ENCODE results near the gene HOXB5.
A peak's percentile ranks its signal among the peaks of the same experiment; 100 is the strongest.

The HOXB5 gene

DNA sequence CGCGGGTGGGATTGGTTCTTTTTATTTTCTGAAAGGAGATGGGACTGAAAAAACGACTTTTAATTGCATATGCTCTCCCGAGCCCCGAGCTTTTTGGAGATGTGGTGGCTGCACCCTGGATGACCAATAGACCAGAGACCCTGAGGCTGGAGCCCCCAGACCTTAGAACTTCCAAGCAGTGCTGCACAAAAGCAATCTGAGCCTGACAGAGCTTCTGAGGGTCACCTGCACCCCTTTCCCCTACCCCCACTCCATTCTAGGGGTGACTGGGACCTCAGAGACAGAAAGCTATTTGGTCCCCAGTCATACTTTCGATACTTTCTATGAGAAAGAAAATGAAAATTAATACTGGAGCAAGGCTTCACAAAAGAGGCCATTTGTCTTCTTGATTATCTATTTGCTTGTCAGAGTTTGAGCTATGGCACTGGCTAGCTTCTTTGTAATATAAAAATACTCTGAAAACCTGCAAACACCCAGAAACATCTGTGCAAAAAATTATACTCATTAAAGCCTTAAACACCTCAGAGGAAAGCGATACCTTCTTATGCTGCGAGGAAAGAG, 19.0 kb downstream of the HOXB5 start:
- H4K12ac ChIP-seq (ENCODE audit: low read depth, low read length) = no peak overlapping the region
- no peak overlapping the region for H4K91ac ChIP-seq (ENCODE audit: low read depth, low read length)
- H3K9me3 ChIP-seq (ENCODE audit: insufficient read depth, low read depth, low read length) = no peaks in the 10 kb centered on the region
- no peak overlapping the region for H2BK12ac ChIP-seq (ENCODE audit: low read length)
- peaks cover 8% of the 10 kb centered on the region for H3K79me2 ChIP-seq (ENCODE audit: control insufficient read depth, insufficient read depth, low read length, poor library complexity)
- H2AFZ ChIP-seq (ENCODE audit: insufficient read depth, low read length, poor library complexity) = no peak overlapping the region
- no peak overlapping the region for H4K8ac ChIP-seq (ENCODE audit: low read depth, low read length)
- H3K79me1 ChIP-seq (ENCODE audit: low read length) = peaks cover 28% of the 10 kb centered on the region
- no peak overlapping the region for H2BK120ac ChIP-seq (ENCODE audit: insufficient read depth, low read length, poor library complexity)
- H3K14ac ChIP-seq (ENCODE audit: low read length) = no peak overlapping the region
- H3K23ac ChIP-seq (ENCODE audit: low read length) = no peak overlapping the region
- H3K4me1 ChIP-seq (ENCODE audit: control insufficient read depth in 1 of 2, insufficient read depth in 2 of 2, low read length in 2 of 2) = peaks cover 34 to 53% of the 10 kb centered on the region in 2 experiments
- no peak overlapping the region for H3K4me3 ChIP-seq (ENCODE audit: low read depth, low read length)
- no peak overlapping the region for H3K4me2 ChIP-seq (ENCODE audit: low read length)
- DNase-seq = no peak
- no CpG with 5 or more reads among the region's 8 CpGs for WGBS (ENCODE audit: extremely low coverage, insufficient coverage, insufficient read length)
- H3K18ac ChIP-seq (ENCODE audit: low read length) = no peak overlapping the region
- H2BK5ac ChIP-seq (ENCODE audit: low read depth, low read length, poor library complexity) = no peak overlapping the region
- H3K27ac ChIP-seq (ENCODE audit: low read depth, low read length) = no peak overlapping the region
- peaks cover 5 to 6% of the 10 kb centered on the region in 2 experiments for H3K36me3 ChIP-seq (ENCODE audit: control insufficient read depth in 1 of 2, insufficient read depth in 2 of 2, low read length in 2 of 2)
- H3K27me3 ChIP-seq (ENCODE audit: insufficient read depth, low read length) = no peaks in the 10 kb centered on the region
- no peak overlapping the region for H3K4ac ChIP-seq (ENCODE audit: low read depth, low read length)
- H3K9ac ChIP-seq (ENCODE audit: low read length) = no peak overlapping the region
- H2AK5ac ChIP-seq (ENCODE audit: low read length) = no peak overlapping the region

DNA sequence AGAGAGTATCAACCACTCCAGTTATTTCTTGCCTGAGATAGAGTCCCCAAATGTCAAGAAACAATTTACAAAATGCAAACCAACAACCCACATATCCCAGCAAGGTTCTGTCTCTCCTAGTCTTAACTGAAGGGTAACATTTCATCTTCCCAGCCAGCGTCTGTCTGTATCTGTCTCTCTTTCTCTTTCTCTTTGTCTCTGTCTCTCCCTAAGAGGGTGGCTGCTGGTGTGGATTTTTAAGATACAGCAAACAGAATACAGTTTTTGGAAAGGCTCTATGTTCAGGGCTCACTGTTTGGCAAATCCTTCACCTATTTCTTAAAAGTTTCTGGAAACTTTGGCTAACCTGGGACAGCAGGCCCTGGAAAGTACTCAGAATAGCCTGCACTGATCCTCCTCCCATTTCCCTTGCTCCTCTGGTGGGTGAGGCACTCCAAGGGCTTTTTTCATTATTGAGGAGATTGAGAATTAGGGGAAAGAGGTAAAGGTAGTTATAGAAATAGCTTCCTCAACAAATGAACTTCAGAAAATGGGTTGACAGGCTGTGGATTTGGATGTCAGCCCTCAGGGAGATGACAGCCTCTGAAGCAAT, 21.7 kb downstream of the HOXB5 start:
- Histone ChIP-seq H2BK5ac (ENCODE audit: low read depth, low read length, poor library complexity) (no peak overlapping the region), H3K27me3 (ENCODE audit: insufficient read depth, low read length) (peaks cover 2% of the 10 kb centered on the region), H4K8ac (ENCODE audit: low read depth, low read length) (no peak overlapping the region), H3K4me2 (ENCODE audit: low read length) (no peak overlapping the region), H3K36me3 (ENCODE audit: control insufficient read depth in 1 of 2, insufficient read depth in 2 of 2, low read length in 2 of 2) (peaks cover 5 to 6% of the 10 kb centered on the region in 2 experiments), H3K4me3 (ENCODE audit: low read depth, low read length) (no peak overlapping the region), H4K91ac (ENCODE audit: low read depth, low read length) (peak overlapping the region; percentile 42), H3K4me1 (ENCODE audit: control insufficient read depth in 1 of 2, insufficient read depth in 2 of 2, low read length in 2 of 2) (peaks cover 24 to 46% of the 10 kb centered on the region in 2 experiments), H3K9me3 (ENCODE audit: insufficient read depth, low read depth, low read length) (no peaks in the 10 kb centered on the region), H2BK12ac (ENCODE audit: low read length) (peak overlapping the region; percentile 86), H3K23ac (ENCODE audit: low read length) (no peak overlapping the region), H3K79me1 (ENCODE audit: low read length) (peaks cover 16% of the 10 kb centered on the region), H2BK120ac (ENCODE audit: insufficient read depth, low read length, poor library complexity) (no peak overlapping the region), H2AK5ac (ENCODE audit: low read length) (peak overlapping the region; percentile 37), H3K79me2 (ENCODE audit: control insufficient read depth, insufficient read depth, low read length, poor library complexity) (no peaks in the 10 kb centered on the region), H2AFZ (ENCODE audit: insufficient read depth, low read length, poor library complexity) (no peak overlapping the region), H3K14ac (ENCODE audit: low read length) (peak overlapping the region; percentile 85), H3K18ac (ENCODE audit: low read length) (no peak overlapping the region), H3K4ac (ENCODE audit: low read depth, low read length) (no peak overlapping the region), H3K27ac (ENCODE audit: low read depth, low read length) (no peak overlapping the region), H4K12ac (ENCODE audit: low read depth, low read length) (no peak overlapping the region), H3K9ac (ENCODE audit: low read length) (no peak overlapping the region)
- DNase-seq = no peak
- WGBS (ENCODE audit: extremely low coverage, insufficient coverage, insufficient read length) = no CpG with 5 or more reads among the region's 1 CpG

GRCh38 chr17:48571024-48571818, 22.4 kb downstream of the HOXB5 start:
- Histone ChIP-seq H4K12ac (ENCODE audit: low read depth, low read length) (no peak overlapping the region), H4K91ac (ENCODE audit: low read depth, low read length) (peak overlapping the region; percentile 86), H4K8ac (ENCODE audit: low read depth, low read length) (peak overlapping the region; percentile 52), H3K9me3 (ENCODE audit: insufficient read depth, low read depth, low read length) (no peaks in the 10 kb centered on the region), H3K18ac (ENCODE audit: low read length) (peak overlapping the region; percentile 93), H2BK120ac (ENCODE audit: insufficient read depth, low read length, poor library complexity) (peak overlapping the region; percentile 81), H2AK5ac (ENCODE audit: low read length) (peak overlapping the region; percentile 82), H3K79me2 (ENCODE audit: control insufficient read depth, insufficient read depth, low read length, poor library complexity) (no peaks in the 10 kb centered on the region), H2BK5ac (ENCODE audit: low read depth, low read length, poor library complexity) (peak overlapping the region; percentile 70), H3K4ac (ENCODE audit: low read depth, low read length) (peak overlapping the region; percentile 42), H3K27ac (ENCODE audit: low read depth, low read length) (peak overlapping the region; percentile 76), H3K79me1 (ENCODE audit: low read length) (peaks cover 13% of the 10 kb centered on the region), H3K14ac (ENCODE audit: low read length) (peak overlapping the region; percentile 85), H3K23ac (ENCODE audit: low read length) (no peak overlapping the region), H3K4me1 (ENCODE audit: control insufficient read depth in 1 of 2, insufficient read depth in 2 of 2, low read length in 2 of 2) (peaks cover 23 to 44% of the 10 kb centered on the region in 2 experiments), H3K4me2 (ENCODE audit: low read length) (peak overlapping the region; percentile 54), H3K4me3 (ENCODE audit: low read depth, low read length) (no peak overlapping the region), H3K36me3 (ENCODE audit: control insufficient read depth in 1 of 2, insufficient read depth in 2 of 2, low read length in 2 of 2) (peaks cover 5 to 6% of the 10 kb centered on the region in 2 experiments), H2AFZ (ENCODE audit: insufficient read depth, low read length, poor library complexity) (no peak overlapping the region), H3K27me3 (ENCODE audit: insufficient read depth, low read length) (peaks cover 6% of the 10 kb centered on the region), H2BK12ac (ENCODE audit: low read length) (peak overlapping the region; percentile 86), H3K9ac (ENCODE audit: low read length) (no peak overlapping the region)
- WGBS (ENCODE audit: extremely low coverage, insufficient coverage, insufficient read length) = no CpG with 5 or more reads among the region's 26 CpGs
- no peak for DNase-seq

DNA sequence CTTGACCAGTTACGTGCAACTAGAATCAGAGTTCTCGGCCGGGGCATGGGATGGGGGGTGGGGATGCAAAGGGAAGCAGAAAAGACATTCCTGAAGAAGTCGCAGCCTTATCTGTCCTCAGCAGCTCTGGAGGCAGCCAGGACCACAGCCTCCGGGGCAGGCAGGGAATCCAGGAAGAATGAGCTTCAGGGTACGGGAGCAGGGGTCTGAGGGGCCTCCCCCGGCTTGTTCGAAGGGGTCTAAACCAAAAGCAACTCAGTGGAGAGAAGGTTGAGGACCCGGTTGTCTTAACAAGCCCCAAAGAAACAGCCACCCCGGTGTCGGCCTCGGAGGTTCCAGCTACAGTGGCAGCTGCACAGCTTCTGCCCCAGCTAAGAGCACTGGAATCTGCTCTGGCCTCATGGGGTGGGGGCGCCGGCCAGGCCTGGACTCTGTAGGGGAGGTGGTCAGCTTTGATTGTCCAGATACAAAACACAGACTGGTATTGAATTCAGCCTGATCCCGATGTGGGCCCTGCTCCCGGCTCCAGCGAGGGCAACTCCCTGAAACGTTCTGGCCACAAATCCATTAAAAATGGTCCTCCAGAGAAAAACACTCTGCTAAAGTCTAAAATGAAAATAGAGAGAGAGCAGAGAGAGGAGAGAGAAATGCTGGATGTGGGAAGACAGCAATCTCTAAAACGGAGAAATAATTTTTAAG, 23.1 kb downstream of the HOXB5 start:
- Histone ChIP-seq H2BK5ac (ENCODE audit: low read depth, low read length, poor library complexity) (peak overlapping the region; percentile 45), H3K4me3 (ENCODE audit: low read depth, low read length) (no peak overlapping the region), H3K4me2 (ENCODE audit: low read length) (peak overlapping the region; percentile 54), H3K4ac (ENCODE audit: low read depth, low read length) (peak overlapping the region; percentile 60), H4K8ac (ENCODE audit: low read depth, low read length) (peak overlapping the region; percentile 79), H3K27me3 (ENCODE audit: insufficient read depth, low read length) (peaks cover 6% of the 10 kb centered on the region), H3K9me3 (ENCODE audit: insufficient read depth, low read depth, low read length) (no peaks in the 10 kb centered on the region), H3K18ac (ENCODE audit: low read length) (peak overlapping the region; percentile 56), H4K91ac (ENCODE audit: low read depth, low read length) (peak overlapping the region; percentile 82), H3K79me1 (ENCODE audit: low read length) (peaks cover 13% of the 10 kb centered on the region), H3K36me3 (ENCODE audit: control insufficient read depth in 1 of 2, insufficient read depth in 2 of 2, low read length in 2 of 2) (no peaks in the 10 kb centered on the region), H3K23ac (ENCODE audit: low read length) (no peak overlapping the region), H4K12ac (ENCODE audit: low read depth, low read length) (peak overlapping the region; percentile 27), H3K14ac (ENCODE audit: low read length) (peak overlapping the region; percentile 59), H3K27ac (ENCODE audit: low read depth, low read length) (peak overlapping the region; percentile 76), H3K9ac (ENCODE audit: low read length) (no peak overlapping the region), H2BK120ac (ENCODE audit: insufficient read depth, low read length, poor library complexity) (peak overlapping the region; percentile 83), H3K4me1 (ENCODE audit: control insufficient read depth in 1 of 2, insufficient read depth in 2 of 2, low read length in 2 of 2) (peaks cover 23 to 38% of the 10 kb centered on the region in 2 experiments), H2AFZ (ENCODE audit: insufficient read depth, low read length, poor library complexity) (no peak overlapping the region), H2BK12ac (ENCODE audit: low read length) (peak overlapping the region; percentile 38), H3K79me2 (ENCODE audit: control insufficient read depth, insufficient read depth, low read length, poor library complexity) (no peaks in the 10 kb centered on the region), H2AK5ac (ENCODE audit: low read length) (no peak overlapping the region)
- DNase-seq = no peak
- WGBS (ENCODE audit: extremely low coverage, insufficient coverage, insufficient read length) = no CpG with 5 or more reads among the region's 19 CpGs

All from trophoblast cell (in vitro differentiated cells and primary cell).